OCI-LY7 (cell line): ENCODE data around the gene TOR1A. TPM values are rescaled to one million over a fixed set of nuclear protein-coding genes. Genes with fewer than 3 reads are reported as not detected.
"Not testable (repeated sequence)": the region's sequence is repeated elsewhere in the genome, so short reads cannot be mapped to it uniquely, and the experiment has no call there.

ENCODE experiments used
- BruUV-seq: library from RNA; stranded (reverse); fragments of 400-500 nt; replicated peaks from 2 replicates; lab custom pipeline; 2021; lab: Mats Ljungman, UMichigan
- CTCF ChIA-PET: fragments of 300-600 bp; sonication (Branson Sonifier 250); formaldehyde crosslinking; loops from one replicate; lab custom pipeline; 2022; ENCODE audit warnings: antibody characterized with exemption; ENCODE audit not compliant: unreplicated experiment; lab: Charles Lee
- POLR2A ChIA-PET: fragments of 300-600 bp; sonication (Branson Sonifier 250); formaldehyde crosslinking; loops from one replicate; lab custom pipeline; 2022; ENCODE audit warnings: antibody characterized with exemption; lab: Charles Lee
- DNase-seq: peaks from one replicate; pipeline ENCODE4 v3.0.0-alpha.2; 2015; ENCODE audit warnings: low spot score
- H2AFZ ChIP-seq: fragments of 200-600 bp; sonication (generic), shearing (Covaris generic); 2 replicates; pipeline ENCODE4 v1.6.1; 2014; ENCODE audit warnings: mild to moderate bottlenecking, antibody characterized with exemption, low read length, moderate library complexity
- H3K27ac ChIP-seq: fragments of 200-600 bp; sonication (generic); 2 replicates; pipeline ENCODE4 v1.5.1; 2014; ENCODE audit warnings: mixed run types, low read depth, mild to moderate bottlenecking, moderate library complexity, low read length, inconsistent platforms; ENCODE audit not compliant: poor library complexity, severe bottlenecking
- H3K36me3 ChIP-seq: fragments of 200-600 bp; sonication (generic); 2 replicates; pipeline ENCODE4 v1.6.1; 2014; ENCODE audit warnings: mild to moderate bottlenecking, antibody characterized with exemption, low read length, moderate library complexity, mixed read lengths; ENCODE audit not compliant: insufficient read depth
- H3K4me1 ChIP-seq: fragments of 200-600 bp; sonication (generic); 2 replicates; pipeline ENCODE4 v1.5.1; 2014; ENCODE audit warnings: mild to moderate bottlenecking, low read length; ENCODE audit not compliant: insufficient read depth, poor library complexity, severe bottlenecking
- H3K4me2 ChIP-seq: fragments of 200-600 bp; sonication (generic); 2 replicates; pipeline ENCODE4 v1.6.1; 2014; ENCODE audit warnings: mild to moderate bottlenecking, low read length
- H3K4me3 ChIP-seq: fragments of 200-600 bp; sonication (generic); 2 replicates; pipeline ENCODE4 v1.5.1; 2014; ENCODE audit warnings: mild to moderate bottlenecking, low read depth, low read length; ENCODE audit not compliant: poor library complexity, severe bottlenecking
- H3K79me2 ChIP-seq: fragments of 200-600 bp; sonication (generic); 2 replicates; pipeline ENCODE4 v1.6.1; 2016; ENCODE audit warnings: low read depth, mild to moderate bottlenecking, low read length, moderate library complexity, mixed read lengths; ENCODE audit not compliant: insufficient read depth
- H3K9me2 ChIP-seq: fragments of 200-600 bp; sonication (generic); 2 replicates; pipeline ENCODE4 v1.6.1; 2016; ENCODE audit warnings: mild to moderate bottlenecking, low read length, mixed read lengths; ENCODE audit not compliant: insufficient read depth
- H3K9me3 ChIP-seq: fragments of 200-600 bp; sonication (generic); 2 replicates; pipeline ENCODE4 v1.6.1; 2014; ENCODE audit warnings: mild to moderate bottlenecking, mixed run types, low read length, mixed read lengths
- H4K20me1 ChIP-seq: fragments of 200-600 bp; sonication (generic); 2 replicates; pipeline ENCODE4 v1.6.1; 2014; ENCODE audit warnings: mild to moderate bottlenecking, antibody characterized with exemption, low read length, moderate library complexity, mixed read lengths; ENCODE audit not compliant: insufficient read depth
- CTCF ChIP-seq: fragments of 200-600 bp; sonication (generic); conservative IDR thresholded peaks from 2 replicates; pipeline ENCODE4 v1.5.1; 2014; ENCODE audit warnings: mild to moderate bottlenecking, antibody characterized with exemption, low read length, moderate library complexity, mixed read lengths
- EZH2phosphoT487 ChIP-seq: fragments of 200-600 bp; sonication (generic); IDR thresholded peaks from 2 replicates; pipeline ENCODE4 v1.6.1; 2018; ENCODE audit warnings: low read depth, borderline replicate concordance, mild to moderate bottlenecking, mixed run types, antibody characterized with exemption, low read length, moderate library complexity, mixed read lengths
- intact Hi-C: fragments of 100-400 bp; cut with micrococcal nuclease; formaldehyde crosslinking; loops from one replicate; pipeline ENCODE4 v1.10.0; 2022; ENCODE audit not compliant: unreplicated experiment
- total RNA-seq, 2 experiments: library from RNA; depleted of rRNA in 1 of 2; stranded (reverse); fragments of >200 nt in 1 of 2; shearing (Covaris generic) in 1 of 2; gene quantifications; 2 replicates each; pipeline ENCODE4 v1.2.3, GENCODE V29; 2014 to 2022

TOR1A gene
- total RNA-seq, 2 experiments from 2014 or later = 32.7 to 37.0 TPM

- DNase-seq = no peak
- POLR2A ChIA-PET = no interaction called here
- H3K36me3 ChIP-seq = no peaks in the 10 kb centered on the region
- H2AFZ ChIP-seq = no peak overlapping the region
- no peaks in the 10 kb centered on the region for H4K20me1 ChIP-seq
- intact Hi-C loops = no loop called here
- TF ChIP-seq CTCF = no peak
- no peak for TF ChIP-seq EZH2phosphoT487
- CTCF ChIA-PET = no interaction called here
- BruUV-seq = no TSS peak
- no peak overlapping the region for H3K27ac ChIP-seq
- H3K9me3 ChIP-seq = no peaks in the 10 kb centered on the region
- H3K4me2 ChIP-seq = no peak overlapping the region
- H3K4me3 ChIP-seq = no peak overlapping the region
- no peaks in the 10 kb centered on the region for H3K9me2 ChIP-seq
- no peaks in the 10 kb centered on the region for H3K79me2 ChIP-seq
- peaks cover 5% of the 10 kb centered on the region for H3K4me1 ChIP-seq
These were observed 29.4 kb downstream of the TOR1A start for GRCh38 chr9:129794549-129794948.

DNA sequence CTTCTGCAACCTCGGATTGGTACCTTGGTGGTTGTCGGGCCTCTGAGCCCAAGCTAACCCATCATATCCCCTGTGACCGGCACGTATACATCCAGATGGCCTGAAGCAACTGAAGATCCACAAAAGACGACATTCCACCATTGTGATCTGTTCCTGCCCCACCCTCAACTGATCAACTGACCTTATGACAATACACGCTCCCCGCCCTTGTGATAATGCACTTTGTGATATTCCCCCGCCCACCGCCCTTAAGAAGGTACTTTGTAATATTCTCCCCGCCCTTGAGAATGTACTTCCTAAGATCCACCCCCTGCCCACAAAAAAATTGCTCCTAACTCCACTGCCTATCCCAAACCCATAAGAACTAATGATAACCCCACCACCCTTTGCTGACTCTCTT, 37.5 kb downstream of the TOR1A start:
- H2AFZ ChIP-seq = no peak overlapping the region
- H3K9me3 ChIP-seq = no peaks in the 10 kb centered on the region
- no peaks in the 10 kb centered on the region for H3K36me3 ChIP-seq
- POLR2A ChIA-PET = no interaction called here
- TF ChIP-seq EZH2phosphoT487 (no peak), CTCF (no peak)
- CTCF ChIA-PET = no interaction called here
- no peak overlapping the region for H3K27ac ChIP-seq
- no TSS peak for BruUV-seq
- H4K20me1 ChIP-seq = no peaks in the 10 kb centered on the region
- no peak for DNase-seq
- no peaks in the 10 kb centered on the region for H3K79me2 ChIP-seq
- peaks cover 5% of the 10 kb centered on the region for H3K4me1 ChIP-seq
- intact Hi-C loops = no loop called here
- H3K4me3 ChIP-seq = no peak overlapping the region
- H3K4me2 ChIP-seq = no peak overlapping the region
- no peaks in the 10 kb centered on the region for H3K9me2 ChIP-seq

DNA sequence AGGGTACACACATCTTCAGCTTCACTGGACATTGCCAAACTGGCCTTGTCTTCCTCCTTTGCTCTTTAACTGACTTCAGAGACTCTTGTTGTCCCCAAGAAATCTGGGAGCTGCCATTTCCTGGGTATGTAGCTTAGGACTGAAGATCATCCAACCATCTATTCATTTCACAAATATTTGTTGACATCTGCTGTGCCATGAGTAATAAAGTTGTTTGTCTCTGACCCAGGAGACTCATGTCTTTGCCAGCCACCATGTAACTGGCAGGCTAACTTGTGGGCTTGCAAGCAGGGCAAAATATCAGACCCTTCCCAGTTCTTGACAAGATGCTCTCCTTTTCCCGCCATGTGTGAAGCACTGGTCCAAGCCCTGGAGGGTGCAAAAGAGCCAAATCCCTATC, 38.1 kb downstream of the TOR1A start:
- no TSS peak for BruUV-seq
- H2AFZ ChIP-seq = no peak overlapping the region
- POLR2A ChIA-PET = interaction anchor here (0.6 kb wide), 1 partner anchor 88 kb away, joined by 5 read pairs; no protein-coding TSS in a partner anchor

GRCh38 chr9:129784970-129785369, 39.0 kb downstream of the TOR1A start:
- H3K4me3 ChIP-seq, H3K79me2 ChIP-seq, H3K9me2 ChIP-seq, H3K27ac ChIP-seq, BruUV-seq, H2AFZ ChIP-seq, H3K9me3 ChIP-seq, DNase-seq, H3K36me3 ChIP-seq, POLR2A ChIA-PET, H3K4me1 ChIP-seq, H4K20me1 ChIP-seq, H3K4me2 ChIP-seq: not testable (repeated sequence)
- intact Hi-C loops = loop anchor here (2.0 kb wide), 1 partner anchor 142 kb away; the partner anchor contains the start of gene ASB6
- CTCF ChIA-PET = interaction anchor here (0.6 kb wide), 1 partner anchor 657 kb away, joined by 3 read pairs; no protein-coding TSS in a partner anchor

More for the DNA sequence above, 38.1 kb downstream of the TOR1A start:
- Histone ChIP-seq H3K4me3 (no peak overlapping the region), H3K79me2 (no peaks in the 10 kb centered on the region), H3K9me3 (no peaks in the 10 kb centered on the region), H4K20me1 (no peaks in the 10 kb centered on the region), H3K36me3 (no peaks in the 10 kb centered on the region), H3K9me2 (no peaks in the 10 kb centered on the region), H3K4me1 (peaks cover 5% of the 10 kb centered on the region), H3K27ac (no peak overlapping the region), H3K4me2 (no peak overlapping the region)
- DNase-seq = no peak
- TF ChIP-seq EZH2phosphoT487 = no peak
- TF ChIP-seq CTCF = no peak
- intact Hi-C loops = loop anchor here (2.0 kb wide), 1 partner anchor 143 kb away; the partner anchor contains the start of gene ASB6
- CTCF ChIA-PET = no interaction called here
